HG03064 (cell line): Measurements from ENCODE around the gene ATG9A.
"Not testable (repeated sequence)": the region's sequence is repeated elsewhere in the genome, so short reads cannot be mapped to it uniquely, and the experiment has no call there.

ENCODE experiments used
- ATAC-seq: cut with Tn5 transposase; IDR thresholded peaks from one replicate; pipeline ENCODE4 v1.9.1; 2021; ENCODE audit warnings: low read depth; ENCODE audit not compliant: unreplicated experiment

The ATG9A gene

DNA sequence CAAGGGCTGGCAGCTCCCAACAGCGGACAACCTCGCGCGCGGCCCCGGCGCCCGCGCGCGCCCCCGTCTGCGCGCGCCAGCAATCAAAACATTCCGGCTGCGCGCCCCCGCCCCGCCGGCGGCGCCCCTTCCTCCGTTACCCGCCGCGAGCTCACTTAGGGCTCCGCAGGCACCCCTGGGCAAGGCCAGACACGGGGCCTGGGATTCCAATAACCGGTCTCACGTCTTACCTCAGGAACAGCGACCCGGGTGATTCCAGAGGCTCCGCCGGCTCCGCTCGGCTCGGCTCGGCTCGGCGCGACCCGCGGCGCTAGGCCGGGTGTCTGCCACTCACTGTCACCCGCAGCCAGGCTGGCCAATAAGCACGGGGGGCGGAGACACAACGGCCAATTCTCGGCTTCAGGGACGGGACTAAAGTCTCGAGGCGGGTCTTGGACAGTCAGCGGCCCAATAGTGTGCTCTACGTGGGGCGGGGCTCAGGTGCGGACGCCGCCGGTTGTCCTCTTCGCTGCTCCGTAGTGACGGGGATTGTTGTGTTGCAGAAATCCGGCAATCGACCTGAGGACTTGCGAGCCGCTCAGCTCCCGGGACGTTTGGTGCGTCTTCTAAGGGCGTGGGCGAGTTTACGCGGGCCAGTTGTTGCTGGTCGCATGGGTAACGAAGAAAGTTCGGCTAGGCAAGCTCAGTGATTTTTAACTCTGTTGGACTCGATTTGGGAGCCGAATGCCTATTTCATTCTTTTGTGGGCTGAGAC, at the start of gene ATG9A, which contains the start of gene ANKZF1:
TSS of gene ATG9A (minus strand) at position 332 of the 754 bp plus-strand sequence. CDS start 1,612 bp downstream, outside the sequence.
TSS of gene ANKZF1 (plus strand) at position 502 of the 754 bp plus-strand sequence. CDS start 452 bp downstream, outside the sequence.
- ATAC-seq: peak; percentile 95

DNA sequence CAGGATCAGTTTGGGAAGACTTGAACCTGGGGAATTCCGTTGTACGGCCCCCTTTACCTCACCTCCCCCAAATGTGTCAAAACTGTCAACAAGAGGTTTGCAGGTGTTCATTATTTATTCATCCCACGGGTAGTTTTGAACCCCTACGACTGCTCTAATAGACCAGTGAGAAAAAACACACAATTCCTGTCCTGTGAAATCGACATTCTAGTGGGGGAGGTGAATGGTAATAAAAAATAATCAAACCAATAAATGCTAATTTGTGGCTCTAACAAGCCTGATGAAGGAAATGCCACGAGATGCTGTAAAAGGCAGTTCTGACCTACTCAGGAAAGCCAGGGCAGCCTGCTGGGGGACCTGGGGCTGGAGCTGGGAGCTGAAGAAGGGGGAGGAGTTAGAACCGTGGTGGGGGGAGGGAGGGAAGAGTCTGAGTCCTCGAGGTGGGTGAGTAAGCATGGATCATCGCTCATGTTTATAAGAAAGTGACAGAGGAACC, 49.3 kb upstream of the ATG9A start:
- ATAC-seq: no peak

GRCh38 chr2:219277703-219278654, 48.5 kb upstream of the ATG9A start:
- ATAC-seq: no peak

DNA sequence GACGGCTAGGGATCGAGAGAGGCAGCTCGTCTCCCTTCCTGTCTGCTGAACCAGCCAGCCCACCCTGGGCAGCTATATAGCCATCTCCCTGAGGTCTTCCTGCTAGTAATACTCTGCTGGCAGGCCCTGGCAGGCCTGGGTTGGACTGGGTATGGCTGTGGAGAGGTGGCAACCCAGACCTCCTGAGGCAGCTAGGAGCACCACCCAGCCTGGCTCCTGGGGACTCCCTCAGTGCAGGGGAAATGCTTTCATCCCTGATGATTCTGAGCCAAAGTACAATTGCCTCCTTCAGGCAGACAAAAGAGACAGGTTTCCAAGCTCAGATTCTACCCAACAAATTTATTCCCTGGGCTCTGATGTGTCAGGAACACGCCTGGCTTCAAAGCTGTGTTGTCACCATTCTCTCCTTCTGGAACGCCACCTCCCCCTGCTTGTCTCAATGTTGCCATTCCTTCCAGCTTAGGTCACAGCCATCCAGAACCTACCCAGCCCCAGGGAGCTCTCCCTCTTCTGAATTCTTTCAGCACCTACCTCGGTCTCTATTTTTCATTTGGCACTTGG, 45.0 kb upstream of the ATG9A start:
- no peak for ATAC-seq

- ATAC-seq: no peak
Measured at GRCh38 chr2:219273937-219274336, 44.5 kb upstream of the ATG9A start.

GRCh38 chr2:219272995-219273394, 43.6 kb upstream of the ATG9A start:
- no peak for ATAC-seq

DNA sequence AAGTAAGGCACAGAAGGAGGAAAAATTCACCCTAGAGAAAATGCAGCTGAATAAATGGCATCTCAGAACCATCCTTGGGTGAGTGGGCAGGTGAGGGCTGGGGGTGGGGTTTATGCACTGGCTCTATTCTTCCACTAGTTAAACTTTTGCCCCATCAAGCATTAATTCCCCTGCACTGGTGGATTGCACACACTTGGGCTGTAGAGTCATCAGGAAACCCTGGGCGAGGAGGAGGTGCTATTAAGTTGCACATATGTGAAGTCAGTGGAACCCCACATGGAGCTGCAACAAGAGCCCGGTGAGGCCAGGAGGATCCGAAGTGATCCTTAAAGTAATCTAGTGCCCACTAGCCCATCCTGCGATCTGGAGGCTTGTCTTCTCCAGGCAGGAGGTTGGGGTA, 42.9 kb upstream of the ATG9A start:
- ATAC-seq: no peak

GRCh38 chr2:219271021-219271420, 41.6 kb upstream of the ATG9A start:
- ATAC-seq: no peak

DNA sequence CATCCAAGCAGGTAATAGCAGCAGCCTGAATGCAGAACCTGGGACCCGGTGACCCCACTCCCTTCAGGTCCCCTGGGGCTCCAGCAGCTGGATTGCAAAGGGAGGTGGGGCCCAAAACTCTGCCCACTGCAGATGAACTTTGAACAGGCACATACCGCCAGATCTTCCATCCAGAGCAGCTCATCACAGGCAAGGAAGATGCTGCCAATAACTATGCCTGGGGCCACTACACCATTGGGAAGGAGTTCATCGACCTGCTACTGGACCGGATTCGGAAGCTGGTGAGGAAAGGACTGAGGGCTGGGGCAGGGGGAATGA, 40.6 kb upstream of the ATG9A start:
- ATAC-seq: no peak

- no peak for ATAC-seq
Measured at GRCh38 chr2:219269362-219270054, 40.1 kb upstream of the ATG9A start.

DNA sequence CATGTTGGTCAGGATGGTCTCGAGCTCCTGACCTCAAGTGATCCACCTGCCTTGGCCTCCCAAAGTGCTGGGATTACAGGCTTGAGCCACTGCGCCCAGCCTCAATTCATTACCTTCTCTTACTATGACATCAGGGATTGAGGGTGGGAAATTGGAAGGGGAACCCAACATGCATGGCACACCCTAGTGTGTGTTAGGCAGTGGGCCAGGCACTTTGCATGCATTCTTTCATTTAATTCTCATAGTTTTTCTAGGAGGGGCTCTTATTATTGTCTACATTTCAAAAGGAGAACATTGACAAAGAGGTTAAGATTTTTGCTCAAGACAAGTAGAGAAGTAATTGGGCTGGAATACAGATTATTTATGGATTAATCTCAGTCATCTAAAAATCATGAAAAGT, 38.9 kb upstream of the ATG9A start:
- no peak for ATAC-seq

DNA sequence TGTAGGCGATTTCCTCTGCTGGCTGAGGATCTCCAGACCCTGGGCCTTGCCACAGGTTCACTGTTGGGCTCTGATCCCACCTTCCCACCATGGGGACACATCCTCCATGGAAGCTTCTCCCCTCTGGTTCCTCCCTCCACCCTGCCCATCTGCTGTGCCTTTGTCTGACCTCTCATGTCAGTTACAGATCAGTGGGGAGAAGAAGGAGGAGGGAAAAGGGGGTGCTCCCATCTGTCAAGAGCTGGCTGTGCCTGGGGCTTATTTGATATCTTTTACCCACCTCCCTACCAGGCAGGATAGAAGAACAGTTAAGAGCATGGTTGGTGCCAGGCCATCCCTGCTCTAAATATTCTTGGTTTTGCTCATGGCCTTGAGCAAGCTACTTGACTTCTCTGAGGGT, 37.5 kb upstream of the ATG9A start:
- no peak for ATAC-seq

DNA sequence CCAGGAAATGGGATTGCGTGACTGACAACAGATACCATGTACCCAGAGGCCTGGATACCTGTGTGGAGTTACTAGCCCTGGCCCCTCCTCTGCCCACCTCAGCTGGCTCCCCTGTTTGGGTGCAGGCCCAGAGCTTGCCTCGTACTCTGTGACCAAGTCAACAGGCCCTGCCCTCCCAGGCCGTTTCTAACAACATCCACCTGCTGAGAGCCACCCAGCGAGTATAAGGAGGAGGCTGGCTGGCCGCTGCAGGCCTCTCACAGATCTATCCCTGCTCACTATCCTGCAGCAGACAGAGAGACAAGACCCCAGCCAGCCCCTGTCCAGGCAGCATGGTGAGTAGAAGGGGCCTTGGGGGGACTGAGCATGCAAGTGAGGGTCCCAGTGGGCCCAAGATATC, 36.8 kb upstream of the ATG9A start:
- ATAC-seq: no peak

- ATAC-seq: no peak
Measured at GRCh38 chr2:219261024-219261855, 31.8 kb upstream of the ATG9A start.

- not testable (repeated sequence) for ATAC-seq
Measured at GRCh38 chr2:219258942-219259341, 29.5 kb upstream of the ATG9A start.

DNA sequence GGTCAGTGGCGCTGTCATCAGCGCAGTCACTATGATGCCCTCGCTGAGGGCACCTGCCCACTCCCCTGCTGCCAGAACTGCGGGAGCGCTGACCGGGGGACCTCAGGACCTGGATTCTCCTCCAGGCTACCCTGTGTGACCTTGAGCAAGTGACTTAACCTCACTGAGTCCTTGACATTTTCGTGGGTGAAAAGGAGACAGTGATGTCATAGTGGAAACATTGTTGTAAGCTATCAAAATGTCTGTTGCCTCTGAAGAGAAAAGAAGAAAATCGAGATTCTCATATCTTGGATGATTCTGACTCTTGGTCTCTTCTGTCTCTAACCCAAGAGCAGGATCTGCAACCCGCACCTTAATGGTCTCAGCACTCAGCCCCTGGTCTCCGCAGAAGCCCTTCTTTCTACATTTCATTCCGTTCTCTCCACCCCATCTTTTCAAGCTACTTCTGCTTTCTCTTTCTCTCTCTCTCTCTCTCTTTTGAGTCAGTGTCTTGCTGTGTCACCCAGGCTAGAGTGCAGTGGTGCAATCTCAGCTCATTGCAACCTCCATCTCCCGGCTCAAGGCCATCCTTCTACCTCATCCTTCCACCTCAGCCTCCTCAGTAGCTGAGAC, 25.3 kb upstream of the ATG9A start:
- ATAC-seq: peak; percentile 9

- peak; percentile 44 for ATAC-seq
Measured at GRCh38 chr2:219253753-219254589, 24.5 kb upstream of the ATG9A start, which contains the start of gene TUBA4A. Gene TUBA4A, minus strand, starts transcription at chr2:219253918. Its CDS starts 60 bp downstream, at chr2:219253858.
